Aorta (tissue), 5 donors: ENCODE data around the gene ARFGAP1. TPM values are rescaled to one million over a fixed set of nuclear protein-coding genes. Genes with fewer than 3 reads are reported as not detected.

Source experiments
- ATAC-seq: fragments of 200-7000 bp; cut with Tn5 transposase; one replicate; pipeline ENCODE4 v1.9.1; 2022; ENCODE audit warnings: moderate library complexity; ENCODE audit not compliant: low FRiP score
- DNase-seq, 2 donors: peaks; one replicate each; pipeline ENCODE4 v3.0.0-alpha.2; 2020
- H3K27ac ChIP-seq, 2 donors: one replicate each; pipeline ENCODE4 v1.5.1; 2013; ENCODE audit warnings: low read length in 2 of 2, mild to moderate bottlenecking in 2 of 2, moderate library complexity in 2 of 2, control low read depth in 1 of 2, inconsistent platforms in 1 of 2, low read depth in 1 of 2
- H3K27me3 ChIP-seq, 2 donors: one replicate each; pipeline ENCODE4 v1.6.1; 2013; ENCODE audit warnings: control low read depth in 1 of 2, low read length in 1 of 2, mild to moderate bottlenecking in 1 of 2, moderate library complexity in 1 of 2; ENCODE audit not compliant: insufficient read depth in 2 of 2, control insufficient read depth in 1 of 2
- H3K36me3 ChIP-seq, 2 donors: one replicate each; pipeline ENCODE4 v1.6.1; 2013; ENCODE audit warnings: control low read depth in 1 of 2, low read length in 1 of 2, mild to moderate bottlenecking in 1 of 2; ENCODE audit not compliant: insufficient read depth in 2 of 2, control insufficient read depth in 1 of 2
- H3K4me1 ChIP-seq, 2 donors: one replicate each; pipeline ENCODE4 v1.6.1; 2013; ENCODE audit warnings: low read length in 2 of 2, control low read depth in 1 of 2, mild to moderate bottlenecking in 1 of 2, moderate library complexity in 1 of 2; ENCODE audit not compliant: insufficient read depth in 2 of 2, control insufficient read depth in 1 of 2
- H3K4me3 ChIP-seq, 2 donors: one replicate each; pipeline ENCODE4 v1.5.1; 2013; ENCODE audit warnings: low read length in 2 of 2, control low read depth in 1 of 2, mild to moderate bottlenecking in 1 of 2
- H3K9me3 ChIP-seq: one replicate; pipeline ENCODE4 v1.6.1; 2013; ENCODE audit warnings: mild to moderate bottlenecking, low read length; ENCODE audit not compliant: control insufficient read depth
- WGBS, 2 donors: extraction: QIAGEN DNeasy Blood & Tissue Kit; methylation state at CpG; one replicate each; pipeline ENCODE4 v1.1.7; 2013; 5-methylcytosine and 5-hydroxymethylcytosine counted together
- intact Hi-C, 2 donors: fragments of 100-400 bp; cut with DNase I; formaldehyde crosslinking; loops; one replicate each; pipeline versions ENCODE4 v1.14.2 to v1.15.0; 2022
- polyA plus RNA-seq, 2 donors: library from polyadenylated mRNA; stranded (reverse); fragments of 200-250 nt; gene quantifications; one replicate each; pipeline ENCODE4 v1.2.3, GENCODE V29; 2013
- total RNA-seq, 2 donors: library from RNA; stranded (reverse); fragmentation: NEBNext Ultra II Directional; extraction: Animal tissue kit (Norgen Biotek cat#: 25700); gene quantifications; one replicate each; pipeline ENCODE4 v1.2.1, GENCODE V29; 2021
- donor health status: healthy with polysubstance abuse.
- donor health status: Bipolar disorder and iron deficiency.
- donor health status: DM: no; HTN: no; CAD: no.
- donor health status: DM: no; HTN: no; CAD: no.
- donor health status: DM: yes; HTN: yes; CAD: no.

Gene ARFGAP1
- total and polyA plus RNA-seq, 4 donors: 21.7 to 202 (median 81.9) TPM

DNA sequence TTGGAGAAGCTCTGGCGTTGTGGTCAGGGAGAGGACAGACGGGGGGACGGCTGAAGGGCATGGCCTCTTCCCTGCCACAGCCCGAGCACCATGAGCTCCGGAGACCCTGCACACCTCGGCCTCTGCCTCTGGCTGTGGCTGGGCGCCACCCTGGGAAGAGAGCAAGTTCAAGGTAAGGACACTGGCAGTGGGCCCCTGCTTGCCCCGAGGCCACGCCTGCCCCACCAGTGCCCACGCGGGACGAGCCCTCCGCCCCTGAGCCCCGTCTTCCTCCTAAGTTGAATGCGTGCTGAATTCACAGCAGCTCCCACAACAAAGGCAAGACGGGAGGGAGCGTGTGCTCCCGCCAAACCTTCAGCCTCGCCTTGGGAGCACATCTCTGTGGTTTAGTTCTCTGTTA, 22.4 kb downstream of the ARFGAP1 start:
- no peak overlapping the region for H3K4me3 ChIP-seq
- no peaks in the 10 kb centered on the region for H3K27me3 ChIP-seq
- H3K4me1 ChIP-seq: no peaks in the 10 kb centered on the region
- no peak for DNase-seq
- no peak for ATAC-seq
- 32 to 34% methylated on average over 19 of the region's 19 CpGs for WGBS, 2 donors
- H3K36me3 ChIP-seq: no peaks in the 10 kb centered on the region
- H3K27ac ChIP-seq: no peak overlapping the region
- H3K9me3 ChIP-seq: no peaks in the 10 kb centered on the region
- intact Hi-C loops: no loop called here

DNA sequence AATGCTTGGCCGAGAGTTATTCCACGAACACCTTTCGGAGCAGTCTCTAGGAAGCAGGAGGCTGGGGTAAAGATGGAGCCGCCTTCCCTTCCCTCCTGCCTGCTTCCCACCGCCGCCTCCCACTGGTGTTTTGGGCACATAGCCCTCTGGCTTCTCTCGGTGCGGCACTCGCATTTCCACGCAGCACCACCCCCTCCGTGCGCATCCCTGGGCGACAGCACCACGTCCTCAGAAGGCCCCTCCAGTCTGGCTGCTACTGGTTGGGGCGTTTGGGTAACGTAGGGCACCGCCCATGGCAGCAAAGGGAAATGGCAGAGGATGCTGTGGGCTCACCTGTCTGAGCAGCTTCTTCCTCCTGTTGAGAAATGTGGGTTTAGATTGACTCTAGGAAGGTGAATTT, 22.8 kb downstream of the ARFGAP1 start:
- WGBS, 2 donors: 19 to 21% methylated on average over 17 of the region's 17 CpGs
- Histone ChIP-seq H3K4me3 (no peak overlapping the region), H3K36me3 (no peaks in the 10 kb centered on the region), H3K4me1 (no peaks in the 10 kb centered on the region), H3K9me3 (no peaks in the 10 kb centered on the region), H3K27ac (no peak overlapping the region), H3K27me3 (no peaks in the 10 kb centered on the region)
- DNase-seq (no peak), ATAC-seq (no peak)
- intact Hi-C loops: no loop called here

DNA sequence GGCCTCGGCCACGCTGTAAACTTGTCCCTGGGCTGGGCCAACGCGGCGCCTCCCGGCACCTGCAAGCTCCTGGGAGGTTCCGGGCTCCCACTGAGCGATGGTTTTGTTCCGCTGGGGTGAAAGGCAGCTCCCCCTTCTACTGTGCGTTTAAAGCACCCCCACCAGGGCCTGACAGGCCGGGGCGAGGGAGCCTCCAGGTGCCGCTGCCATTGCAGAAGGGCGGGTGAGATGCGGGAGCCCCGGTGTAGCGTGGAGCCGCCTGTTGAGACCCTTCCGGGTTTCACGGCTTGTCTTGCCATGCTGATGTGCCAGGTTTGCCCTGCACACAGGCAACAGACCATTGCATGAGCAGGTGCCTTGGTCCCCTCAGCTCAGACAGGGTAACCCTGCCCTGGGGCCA, 23.2 kb downstream of the ARFGAP1 start:
- 12 to 13% methylated on average over 20 of the region's 20 CpGs for WGBS, 2 donors

DNA sequence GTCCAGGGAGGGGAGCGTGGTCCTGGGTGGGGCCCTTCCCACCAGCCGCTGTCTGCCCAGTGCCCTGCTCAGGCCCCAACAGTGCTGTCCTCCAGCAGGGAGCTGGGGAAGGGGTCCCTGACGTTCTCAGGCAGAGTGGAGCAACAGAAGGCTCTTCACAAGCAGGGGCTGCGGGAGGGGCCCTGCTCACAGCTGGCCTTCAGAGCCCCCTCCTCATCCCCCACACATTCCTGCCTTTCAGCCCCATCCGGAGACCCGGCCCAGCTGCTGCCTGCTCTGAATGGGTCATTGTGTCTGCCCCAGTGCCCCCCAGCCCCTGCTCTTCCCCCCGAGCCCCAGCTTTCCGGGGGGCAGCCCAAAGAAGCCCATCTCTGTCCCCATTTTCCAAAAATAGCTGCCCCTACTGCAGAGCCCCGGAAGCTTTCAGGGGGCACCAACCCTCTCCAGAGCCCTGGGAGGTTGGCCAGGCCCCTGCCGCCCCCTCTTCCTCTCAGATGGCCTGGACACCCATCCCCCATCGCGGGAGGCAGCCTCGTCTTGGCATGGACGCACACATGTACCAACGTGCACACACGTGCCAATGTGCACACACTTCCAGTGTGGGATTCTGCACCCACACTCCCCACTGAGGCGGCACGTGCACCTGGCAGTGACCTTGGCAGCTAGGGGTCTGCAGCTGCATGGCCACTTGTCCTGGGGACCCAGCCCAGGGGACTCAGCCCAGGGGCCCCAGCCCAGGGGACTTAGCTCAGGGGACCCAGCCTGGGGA, 24.1 kb downstream of the ARFGAP1 start:
- ATAC-seq: no peak
- H3K27ac ChIP-seq: no peak overlapping the region
- 21 to 28% methylated on average over 18 of the region's 18 CpGs for WGBS, 2 donors
- H3K4me1 ChIP-seq: no peaks in the 10 kb centered on the region
- intact Hi-C loops: no loop called here
- H3K4me3 ChIP-seq: no peak overlapping the region
- no peaks in the 10 kb centered on the region for H3K27me3 ChIP-seq
- H3K36me3 ChIP-seq: no peaks in the 10 kb centered on the region
- H3K9me3 ChIP-seq: no peaks in the 10 kb centered on the region
- DNase-seq: no peak

More for the DNA sequence above, 23.2 kb downstream of the ARFGAP1 start:
- H3K4me3 ChIP-seq: no peak overlapping the region
- no peaks in the 10 kb centered on the region for H3K4me1 ChIP-seq
- no peak for ATAC-seq
- intact Hi-C loops: no loop called here
- no peak overlapping the region for H3K27ac ChIP-seq
- no peaks in the 10 kb centered on the region for H3K9me3 ChIP-seq
- DNase-seq: no peak
- no peaks in the 10 kb centered on the region for H3K27me3 ChIP-seq
- no peaks in the 10 kb centered on the region for H3K36me3 ChIP-seq

DNA sequence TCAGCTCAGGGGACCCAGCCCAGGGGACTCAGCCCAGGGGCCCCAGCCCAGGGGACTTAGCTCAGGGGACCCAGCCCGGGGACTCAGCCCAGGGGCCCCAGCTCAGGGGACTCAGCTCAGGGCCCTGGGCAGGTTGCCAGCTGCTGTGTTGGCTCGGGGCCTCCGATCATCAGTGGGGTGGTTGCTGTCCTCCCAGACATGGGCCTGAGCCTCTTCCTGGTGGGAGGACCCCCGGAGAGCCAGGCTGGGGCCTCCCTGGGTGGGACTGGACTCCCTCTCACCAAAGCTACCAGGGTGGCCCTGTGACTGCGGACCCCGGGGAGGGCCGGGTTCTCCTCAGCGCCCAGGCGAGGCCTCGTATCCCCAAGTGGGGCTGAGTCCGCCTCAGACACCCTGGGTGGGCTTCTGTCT, 24.8 kb downstream of the ARFGAP1 start:
- Histone ChIP-seq H3K36me3 (no peaks in the 10 kb centered on the region), H3K9me3 (no peaks in the 10 kb centered on the region), H3K27ac (no peak overlapping the region), H3K4me1 (no peaks in the 10 kb centered on the region), H3K4me3 (no peak overlapping the region), H3K27me3 (no peaks in the 10 kb centered on the region)
- intact Hi-C loops: no loop called here
- ATAC-seq (no peak), DNase-seq (no peak)
- WGBS, 2 donors: 62 to 63% methylated on average over 11 of the region's 11 CpGs

DNA sequence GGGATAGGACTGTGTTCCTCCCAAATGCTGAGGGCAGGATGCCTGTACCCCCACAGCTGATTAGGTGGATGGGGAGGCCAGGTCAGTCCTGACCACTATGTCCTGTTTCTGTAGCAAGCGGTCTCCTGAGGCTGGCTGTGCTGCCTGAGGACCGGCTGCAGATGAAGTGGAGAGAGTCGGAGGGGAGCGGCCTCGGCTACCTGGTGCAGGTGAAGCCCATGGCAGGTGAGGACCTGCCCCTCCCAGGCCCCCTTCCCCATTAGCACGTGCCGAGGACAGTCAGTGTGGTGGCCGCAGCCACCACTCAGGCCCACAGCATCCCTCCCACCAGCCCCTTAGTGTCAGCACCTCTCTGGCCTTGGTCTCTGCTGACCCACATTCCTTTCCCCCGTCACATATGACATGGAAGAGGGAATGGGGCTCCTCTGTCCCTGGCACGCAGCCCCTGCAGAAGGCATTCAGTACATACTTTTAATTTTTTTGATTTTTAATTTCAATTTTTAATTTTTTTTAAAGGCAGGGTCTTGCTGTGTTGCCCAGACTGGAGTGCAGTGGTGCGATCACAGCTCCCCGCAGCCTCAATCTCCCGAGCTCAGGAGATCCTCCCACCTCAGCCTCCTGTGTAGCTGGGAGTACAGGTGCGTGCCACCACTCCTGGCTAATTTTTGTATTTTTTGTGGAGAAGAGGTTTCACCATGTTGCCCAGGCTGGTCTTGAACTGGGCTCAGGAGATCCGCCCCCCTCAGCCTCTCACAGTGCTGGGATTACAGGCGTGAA, 25.4 kb downstream of the ARFGAP1 start:
- Histone ChIP-seq H3K27ac (no peak overlapping the region), H3K4me3 (no peak overlapping the region), H3K4me1 (no peaks in the 10 kb centered on the region), H3K36me3 (no peaks in the 10 kb centered on the region), H3K27me3 (no peaks in the 10 kb centered on the region), H3K9me3 (no peaks in the 10 kb centered on the region)
- ATAC-seq (no peak), DNase-seq (no peak)
- intact Hi-C loops: no loop called here
- 78 to 82% methylated on average over 16 of the region's 16 CpGs for WGBS, 2 donors

- no peaks in the 10 kb centered on the region for H3K4me1 ChIP-seq
- H3K9me3 ChIP-seq: no peaks in the 10 kb centered on the region
- H3K36me3 ChIP-seq: no peaks in the 10 kb centered on the region
- no peak overlapping the region for H3K27ac ChIP-seq
- intact Hi-C loops: no loop called here
- DNase-seq (no peak), ATAC-seq (no peak)
- no peaks in the 10 kb centered on the region for H3K27me3 ChIP-seq
- H3K4me3 ChIP-seq: no peak overlapping the region
- 78 to 82% methylated on average over 17 of the region's 17 CpGs for WGBS, 2 donors
These were observed 26.2 kb downstream of the ARFGAP1 start for GRCh38 chr20:63298731-63299312.

- no peak for DNase-seq
- ATAC-seq: no peak
- Histone ChIP-seq H3K4me3 (no peak overlapping the region), H3K4me1 (no peaks in the 10 kb centered on the region), H3K9me3 (no peaks in the 10 kb centered on the region), H3K36me3 (no peaks in the 10 kb centered on the region), H3K27me3 (no peaks in the 10 kb centered on the region), H3K27ac (no peak overlapping the region)
- intact Hi-C loops: no loop called here
- WGBS, 2 donors: 95 to 98% methylated on average over 1 of the region's 1 CpG
These were observed 29.1 kb downstream of the ARFGAP1 start for GRCh38 chr20:63301671-63302070.
